Lower lobe of right lung (tissue), 2 donors: ENCODE data around the gene ARHGEF11. TPM values are rescaled to one million over a fixed set of nuclear protein-coding genes. Genes with fewer than 3 reads are reported as not detected.

ENCODE experiments used
- ATAC-seq, 2 donors: fragments of 200-7000 bp; cut with Tn5 transposase; one replicate each; pipeline ENCODE4 v1.9.1; 2020 to 2022; ENCODE audit warnings: mild to moderate bottlenecking in 2 of 2, moderate library complexity in 2 of 2
- DNase-seq: peaks from one replicate; pipeline ENCODE4 v3.0.0-alpha.2; 2020
- H3K27ac ChIP-seq: fragments of 200-600 bp; one replicate; pipeline ENCODE4 v1.8.0; 2022
- H3K27me3 ChIP-seq: fragments of 200-600 bp; one replicate; pipeline ENCODE4 v1.8.0; 2022; ENCODE audit warnings: low read depth
- H3K36me3 ChIP-seq: fragments of 200-600 bp; one replicate; pipeline ENCODE4 v1.8.0; 2022; ENCODE audit warnings: mild to moderate bottlenecking
- H3K4me1 ChIP-seq: fragments of 200-600 bp; one replicate; pipeline ENCODE4 v1.8.0; 2022
- H3K4me3 ChIP-seq: fragments of 200-600 bp; one replicate; pipeline ENCODE4 v1.8.0; 2022; ENCODE audit warnings: mild to moderate bottlenecking
- H3K9me3 ChIP-seq: fragments of 200-600 bp; one replicate; pipeline ENCODE4 v1.8.0; 2022
- CTCF ChIP-seq: fragments of 200-600 bp; IDR thresholded peaks from one replicate; pipeline ENCODE4 v1.8.0; 2022; ENCODE audit warnings: antibody characterized with exemption, mild to moderate bottlenecking
- intact Hi-C: fragments of 100-400 bp; cut with DNase I; formaldehyde crosslinking; loops from one replicate; pipeline ENCODE4 v1.11.0; 2022
- total RNA-seq: library from RNA; stranded (reverse); fragmentation: NEBNext Ultra II Directional; extraction: Animal tissue kit (Norgen Biotek cat#: 25700); gene quantifications from one replicate; pipeline ENCODE4 v1.2.1, GENCODE V29; 2021
- donor health status: DM: no; HTN: yes; CAD: no; lungs with severe emphysema.

ARHGEF11 gene
- total RNA-seq, 1 donor from 2014 or later, result 54.5 TPM

GRCh38 chr1:157008502-157008901 lies 37.0 kb downstream of the ARHGEF11 start:
- no peak for TF ChIP-seq CTCF
- intact Hi-C loops, result no loop called here
- no peaks in the 10 kb centered on the region for H3K27me3 ChIP-seq
- H3K27ac ChIP-seq, result no peak overlapping the region
- H3K9me3 ChIP-seq, result no peaks in the 10 kb centered on the region
- H3K4me1 ChIP-seq, result peaks cover 23% of the 10 kb centered on the region
- no peaks in the 10 kb centered on the region for H3K36me3 ChIP-seq
- ATAC-seq (no peak), DNase-seq (no peak)
- H3K4me3 ChIP-seq, result no peak overlapping the region

GRCh38 chr1:157007306-157007705 lies 38.2 kb downstream of the ARHGEF11 start:
- Histone ChIP-seq H3K27ac (no peak overlapping the region), H3K4me3 (no peak overlapping the region), H3K36me3 (no peaks in the 10 kb centered on the region), H3K9me3 (no peaks in the 10 kb centered on the region), H3K27me3 (no peaks in the 10 kb centered on the region), H3K4me1 (peaks cover 23% of the 10 kb centered on the region)
- no peak for ATAC-seq
- TF ChIP-seq CTCF, result no peak
- intact Hi-C loops, result no loop called here
- DNase-seq, result no peak

- no peak for ATAC-seq
- peaks cover 23% of the 10 kb centered on the region for H3K4me1 ChIP-seq
- no peak overlapping the region for H3K4me3 ChIP-seq
Measured at GRCh38 chr1:157006676-157007075, 38.9 kb downstream of the ARHGEF11 start.

GRCh38 chr1:157005965-157006364 lies 39.6 kb downstream of the ARHGEF11 start:
- peaks cover 23% of the 10 kb centered on the region for H3K4me1 ChIP-seq
- H3K36me3 ChIP-seq, result no peaks in the 10 kb centered on the region
- intact Hi-C loops, result no loop called here
- DNase-seq (no peak), ATAC-seq (no peak)
- no peak for TF ChIP-seq CTCF
- no peaks in the 10 kb centered on the region for H3K9me3 ChIP-seq
- no peaks in the 10 kb centered on the region for H3K27me3 ChIP-seq
- H3K4me3 ChIP-seq, result no peak overlapping the region
- H3K27ac ChIP-seq, result no peak overlapping the region

More at GRCh38 chr1:157006676-157007075, 38.9 kb downstream of the ARHGEF11 start:
- no peaks in the 10 kb centered on the region for H3K36me3 ChIP-seq
- H3K27me3 ChIP-seq, result no peaks in the 10 kb centered on the region
- TF ChIP-seq CTCF, result no peak
- H3K9me3 ChIP-seq, result no peaks in the 10 kb centered on the region
- no peak overlapping the region for H3K27ac ChIP-seq
- intact Hi-C loops, result no loop called here
- DNase-seq, result no peak

- no peak for ATAC-seq
- Histone ChIP-seq H3K4me1 (peaks cover 23% of the 10 kb centered on the region), H3K9me3 (no peaks in the 10 kb centered on the region)
Measured at GRCh38 chr1:157004806-157005205, 40.7 kb downstream of the ARHGEF11 start.

More at GRCh38 chr1:157004806-157005205, 40.7 kb downstream of the ARHGEF11 start:
- Histone ChIP-seq H3K27ac (no peak overlapping the region), H3K4me3 (no peak overlapping the region), H3K36me3 (no peaks in the 10 kb centered on the region), H3K27me3 (no peaks in the 10 kb centered on the region)
- TF ChIP-seq CTCF, result no peak
- intact Hi-C loops, result no loop called here
- DNase-seq, result no peak
